NCI-H345 treated with DMSO at 0.1 percent for 48 hours (cell line): ENCODE measurements around the gene ADGRB3.
"Not testable (repeated sequence)": the region's sequence is repeated elsewhere in the genome, so short reads cannot be mapped to it uniquely, and the experiment has no call there.

Source experiments
- DNase-seq: peaks from one replicate; lab custom pipeline; 2025; ENCODE audit not compliant: unreplicated experiment; lab: John Stamatoyannopoulos, UW

The ADGRB3 gene

DNA sequence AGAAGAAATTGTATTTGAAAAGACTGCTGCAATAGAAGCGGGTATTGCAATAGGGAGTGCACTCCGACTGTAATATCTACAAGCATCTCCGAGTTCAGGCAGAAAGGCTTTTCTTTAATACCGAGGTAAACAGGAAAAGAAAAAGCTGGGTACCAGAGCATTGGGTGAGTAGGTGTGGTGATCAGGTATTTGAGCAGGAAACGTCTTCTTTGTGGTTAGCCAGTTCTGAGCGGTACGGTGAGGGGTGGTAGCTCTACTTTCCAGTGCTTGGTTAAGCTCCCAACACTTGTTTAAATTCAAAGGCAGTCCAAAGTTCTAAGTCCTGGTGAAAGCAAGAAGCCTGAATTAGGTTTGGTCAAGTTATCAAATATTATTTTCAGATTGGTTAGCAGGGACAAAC, 757.7 kb downstream of the ADGRB3 start:
- DNase-seq: no peak

DNA sequence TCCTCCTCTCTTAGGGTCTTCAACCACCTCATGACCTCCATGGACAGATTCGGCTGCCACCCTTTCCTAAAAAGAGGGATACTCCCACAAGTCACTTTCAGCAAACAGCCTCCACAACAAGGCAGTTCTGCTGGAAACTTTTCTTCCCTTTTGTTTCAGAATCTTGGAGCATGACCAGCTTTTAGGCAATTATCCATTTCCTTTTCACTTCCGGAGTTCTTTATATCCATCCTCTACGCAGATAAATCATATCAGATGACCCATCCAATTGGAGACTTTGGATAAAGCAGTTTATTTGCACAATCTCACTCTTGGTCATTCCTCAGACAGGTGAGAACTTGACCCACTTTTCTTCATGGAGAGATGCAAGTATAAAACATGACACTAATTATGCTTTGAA, 763.2 kb downstream of the ADGRB3 start:
- no peak for DNase-seq

GRCh38 chr6:69398729-69399128, 763.6 kb downstream of the ADGRB3 start:
- no peak for DNase-seq

DNA sequence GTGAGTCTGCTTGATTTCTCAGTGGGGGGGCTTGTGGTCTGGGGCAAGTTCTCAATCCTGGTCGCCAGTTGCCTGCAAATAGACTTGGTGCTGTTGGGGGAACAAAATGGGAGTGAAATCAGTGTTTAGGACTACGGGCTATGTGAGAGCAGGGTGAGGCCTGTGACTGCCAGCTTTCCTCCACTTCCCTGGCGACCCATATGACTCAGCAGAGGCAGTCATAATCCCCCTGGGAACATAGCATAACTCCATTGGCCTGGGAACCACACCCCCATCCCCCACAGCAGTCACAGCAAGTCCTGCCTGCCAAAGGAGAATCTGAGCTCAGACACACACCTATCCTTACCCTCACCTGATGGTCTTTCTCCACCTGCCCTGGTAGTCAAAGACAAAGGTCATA, 773.8 kb downstream of the ADGRB3 start:
- no peak for DNase-seq

- no peak for DNase-seq
These were observed 781.7 kb downstream of the ADGRB3 start for GRCh38 chr6:69416776-69417175.

GRCh38 chr6:69421269-69421668, 786.2 kb downstream of the ADGRB3 start:
- DNase-seq: no peak

DNA sequence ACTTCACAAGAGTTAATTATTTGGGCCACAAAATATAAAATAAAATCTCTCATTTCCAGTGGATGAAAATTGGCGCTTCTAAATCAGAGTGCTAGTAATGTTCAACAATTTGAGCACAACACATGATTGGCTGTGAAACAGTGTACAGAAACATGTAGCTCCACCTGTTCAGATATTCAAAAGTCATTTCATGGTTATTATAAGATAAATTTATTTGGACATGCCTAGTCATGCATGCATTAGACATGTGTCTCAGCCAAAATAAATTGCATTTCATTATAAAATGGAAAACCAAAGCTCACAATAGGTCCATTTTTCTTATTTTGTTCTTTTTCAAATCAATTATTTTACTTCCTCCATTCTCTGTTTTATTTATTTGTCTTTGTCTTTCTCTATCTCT, 786.9 kb downstream of the ADGRB3 start:
- DNase-seq: no peak

DNA sequence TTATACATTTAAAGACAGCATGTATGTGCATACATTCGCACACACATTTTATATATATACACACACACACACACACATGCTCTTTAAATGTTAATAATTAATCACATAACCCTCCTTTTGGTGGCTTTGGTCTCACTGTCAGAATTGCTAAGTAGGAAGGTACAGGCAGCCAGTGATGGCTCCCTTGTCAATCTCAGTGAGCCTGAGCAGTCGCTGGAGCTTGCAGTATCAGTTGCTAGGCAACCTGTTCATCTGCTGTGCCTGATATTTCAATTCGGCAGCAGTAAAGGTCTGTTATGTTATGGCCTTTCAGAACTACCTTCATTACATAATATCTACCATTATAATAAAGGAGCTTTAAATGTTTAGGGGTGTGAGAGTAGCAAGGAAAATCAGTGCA, 787.4 kb downstream of the ADGRB3 start:
- DNase-seq: peak; percentile 0

- DNase-seq: no peak
These were observed 788.7 kb downstream of the ADGRB3 start for GRCh38 chr6:69423785-69424184.

GRCh38 chr6:69424581-69424980, 789.5 kb downstream of the ADGRB3 start:
- DNase-seq: no peak

GRCh38 chr6:69427882-69428281, 792.8 kb downstream of the ADGRB3 start:
- no peak for DNase-seq

- not testable (repeated sequence) for DNase-seq
These were observed 797.1 kb downstream of the ADGRB3 start for GRCh38 chr6:69432168-69432567.

DNA sequence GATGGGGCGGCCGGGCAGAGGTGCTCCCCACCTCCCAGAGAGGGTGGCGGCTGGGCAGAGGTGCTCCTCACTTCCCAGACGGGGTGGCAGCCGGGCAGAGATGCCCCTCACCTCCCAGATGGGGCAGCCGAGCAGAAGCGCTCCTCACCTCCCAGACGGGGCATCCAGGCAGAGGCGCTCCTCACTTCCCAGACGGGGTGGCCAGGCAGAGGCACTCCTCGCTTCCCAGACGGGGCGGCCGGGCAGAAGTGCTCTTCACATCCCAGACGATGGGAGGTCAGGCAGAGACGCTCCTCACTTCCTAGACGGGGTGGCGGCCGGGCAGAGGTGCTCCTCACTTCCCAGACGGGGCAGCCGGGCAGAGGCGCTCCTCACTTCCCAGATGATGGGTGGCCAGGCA, 798.0 kb downstream of the ADGRB3 start:
- not testable (repeated sequence) for DNase-seq

- no peak for DNase-seq
These were observed 803.0 kb downstream of the ADGRB3 start for GRCh38 chr6:69438113-69438512.
